Esophagus muscularis mucosa (tissue), 4 donors: ENCODE results near the gene MACROD2.

Experiments
- CTCF ChIP-seq, 3 experiments: fragments of 200-600 bp in 2 of 3; fragments of 450-650 bp in 1 of 3; sonication (generic) in 2 of 3; IDR thresholded peaks; one replicate each; pipeline ENCODE4 v1.5.1; 2017 to 2019; ENCODE audit warnings: antibody characterized with exemption in 3 of 3, mild to moderate bottlenecking in 2 of 3, moderate library complexity in 1 of 3
- EP300 ChIP-seq: sonication (generic); formaldehyde crosslinking; IDR thresholded peaks from one replicate; pipeline ENCODE4 v1.6.1; 2017; ENCODE audit warnings: antibody characterized with exemption
- POLR2A ChIP-seq: fragments of 450-650 bp; IDR thresholded peaks from one replicate; pipeline ENCODE4 v1.6.1; 2017; ENCODE audit warnings: antibody characterized with exemption, moderate library complexity, mild to moderate bottlenecking, low read depth
- POLR2AphosphoS5 ChIP-seq, 2 donors: sonication (generic); formaldehyde crosslinking; IDR thresholded peaks; one replicate each; pipeline ENCODE4 v1.6.1; 2017; ENCODE audit warnings: antibody characterized with exemption in 2 of 2

- TF ChIP-seq CTCF (IDR thresholded peaks at IDR 0.05): no peak
- TF ChIP-seq EP300: no peak
- no peak for TF ChIP-seq POLR2AphosphoS5 (IDR thresholded peaks at IDR 0.05)
- TF ChIP-seq POLR2A: no peak
These were observed 831.4 kb downstream of the MACROD2 start for GRCh38 chr20:14826543-14827313.
